ENCODE measurements around the gene HOXA3. TPM values are rescaled to one million over a fixed set of nuclear protein-coding genes. Genes with fewer than 3 reads are reported as not detected.

HOXA3 gene
- total RNA-seq, 1 experiment from 2014 or later = 22.6 TPM

- peaks cover 5% of the 10 kb centered on the region for H3K27me3 ChIP-seq (replicated peaks; ENCODE audit: control insufficient read depth, insufficient read depth, low read length)
- DNase-seq = peak in 1 of 2 experiments; percentile 24
- peaks cover 14% of the 10 kb centered on the region for H3K4me1 ChIP-seq
- intact Hi-C loops (cut with micrococcal nuclease; ENCODE audit: unreplicated experiment) = no loop called here
- no peaks in the 10 kb centered on the region for H3K9me3 ChIP-seq
- no peak for TF ChIP-seq CTCF (IDR thresholded peaks at IDR 0.05; ENCODE audit: insufficient read depth in 1 of 2, low read depth in 1 of 2, low read length in 1 of 2, severe bottlenecking in 1 of 2, unreplicated experiment in 1 of 2)
- H3K27me3 Mint-ChIP-seq (ENCODE audit: insufficient read depth, unreplicated experiment) = peaks cover 8% of the 10 kb centered on the region
- H3K9me3 Mint-ChIP-seq (ENCODE audit: unreplicated experiment) = no peaks in the 10 kb centered on the region
- no peak overlapping the region for H3K4me3 ChIP-seq (ENCODE audit: low read depth, low read length)
- no peak overlapping the region for H3K4me3 Mint-ChIP-seq (ENCODE audit: unreplicated experiment)
- ChIA-PET POLR2A (no interaction called here), CTCF (interaction anchor here (0.5 kb wide), 1 partner anchor 48 kb away, joined by 3 read pairs; no protein-coding TSS in a partner anchor)
- peaks cover 6% of the 10 kb centered on the region for H3K36me3 Mint-ChIP-seq (ENCODE audit: insufficient read depth, unreplicated experiment)
- no peaks in the 10 kb centered on the region for H3K36me3 ChIP-seq (ENCODE audit: control insufficient read depth, insufficient read depth, low read length)
- peaks cover 7% of the 10 kb centered on the region for H3K4me1 Mint-ChIP-seq (ENCODE audit: low read depth, unreplicated experiment)
- H3K27ac Mint-ChIP-seq (ENCODE audit: unreplicated experiment) = no peak overlapping the region
- BruUV-seq (replicated peaks) = no TSS peak
Observed at GRCh38 chr7:27181795-27182275, 29.5 kb upstream of the HOXA3 start.

GRCh38 chr7:27180431-27181420 lies 28.3 kb upstream of the HOXA3 start:
- Histone ChIP-seq H3K4me3 (ENCODE audit: low read depth, low read length) (no peak overlapping the region), H3K4me1 (peaks cover 14% of the 10 kb centered on the region)

More at GRCh38 chr7:27180431-27181420, 28.3 kb upstream of the HOXA3 start:
- TF ChIP-seq CTCF (IDR thresholded peaks at IDR 0.05; ENCODE audit: insufficient read depth in 1 of 2, low read depth in 1 of 2, low read length in 1 of 2, severe bottlenecking in 1 of 2, unreplicated experiment in 1 of 2) = no peak
- Histone ChIP-seq H3K9me3 (no peaks in the 10 kb centered on the region), H3K36me3 (ENCODE audit: control insufficient read depth, insufficient read depth, low read length) (no peaks in the 10 kb centered on the region), H3K27me3 (replicated peaks; ENCODE audit: control insufficient read depth, insufficient read depth, low read length) (peaks cover 5% of the 10 kb centered on the region)
- H3K27ac Mint-ChIP-seq (ENCODE audit: unreplicated experiment) = no peak overlapping the region
- H3K27me3 Mint-ChIP-seq (ENCODE audit: insufficient read depth, unreplicated experiment) = peaks cover 5% of the 10 kb centered on the region
- DNase-seq = peak in 1 of 2 experiments; percentile 38
- ChIA-PET POLR2A (no interaction called here), CTCF (interaction anchor here (0.5 to 1.7 kb wide), 13 partner anchors 11 to 1230 kb away, joined by 3 to 13 read pairs (median 3); partner anchors contain the start of genes HOXA13, HOXA7, HOXA9 and TAX1BP1)
- H3K36me3 Mint-ChIP-seq (ENCODE audit: insufficient read depth, unreplicated experiment) = peaks cover 6% of the 10 kb centered on the region
- peak overlapping the region; percentile 74 for H3K4me3 Mint-ChIP-seq (ENCODE audit: unreplicated experiment)
- H3K9me3 Mint-ChIP-seq (ENCODE audit: unreplicated experiment) = no peaks in the 10 kb centered on the region
- intact Hi-C loops (cut with micrococcal nuclease; ENCODE audit: unreplicated experiment) = no loop called here
- no TSS peak for BruUV-seq (replicated peaks)
- H3K4me1 Mint-ChIP-seq (ENCODE audit: low read depth, unreplicated experiment) = peaks cover 7% of the 10 kb centered on the region
